Limb (tissue), 2 donors: Measurements from ENCODE around the gene SRPX.

ENCODE experiments used
- DNase-seq, 2 donors: peaks; one replicate each; pipeline ENCODE4 v3.0.0-alpha.2; 2016; ENCODE audit errors: extremely low spot score in 2 of 2

SRPX gene

GRCh38 chrX:38138900-38139299 is 81.8 kb downstream of the SRPX start:
- DNase-seq: no peak

- no peak for DNase-seq
These were observed 82.3 kb downstream of the SRPX start for GRCh38 chrX:38138157-38138891.

- DNase-seq: no peak
These were observed 91.3 kb downstream of the SRPX start for GRCh38 chrX:38129366-38129765.

GRCh38 chrX:38127961-38128360 is 92.7 kb downstream of the SRPX start:
- DNase-seq: no peak

GRCh38 chrX:38126179-38126578 is 94.5 kb downstream of the SRPX start:
- no peak for DNase-seq

GRCh38 chrX:38124000-38124399 is 96.7 kb downstream of the SRPX start:
- DNase-seq: no peak

- DNase-seq: peak in 1 of 2 donors; percentile 28
These were observed 103.2 kb downstream of the SRPX start for GRCh38 chrX:38117485-38117884.

GRCh38 chrX:38116706-38117105 is 104.0 kb downstream of the SRPX start:
- DNase-seq: no peak

- no peak for DNase-seq
These were observed 108.1 kb downstream of the SRPX start for GRCh38 chrX:38112566-38112965.

- DNase-seq: no peak
These were observed 109.5 kb downstream of the SRPX start for GRCh38 chrX:38111196-38111595.

- no peak for DNase-seq
These were observed 110.4 kb downstream of the SRPX start for GRCh38 chrX:38110231-38110630.

- no peak for DNase-seq
These were observed 111.4 kb downstream of the SRPX start for GRCh38 chrX:38109042-38109898.

GRCh38 chrX:38108364-38108763 is 112.3 kb downstream of the SRPX start:
- no peak for DNase-seq

- DNase-seq: no peak
These were observed 113.5 kb downstream of the SRPX start for GRCh38 chrX:38106991-38107655.

GRCh38 chrX:38105216-38105725 is 115.4 kb downstream of the SRPX start:
- no peak for DNase-seq

- DNase-seq: no peak
These were observed 116.5 kb downstream of the SRPX start for GRCh38 chrX:38103857-38104812.

GRCh38 chrX:38102875-38103274 is 117.8 kb downstream of the SRPX start:
- no peak for DNase-seq

GRCh38 chrX:38102240-38102639 is 118.4 kb downstream of the SRPX start:
- DNase-seq: no peak

GRCh38 chrX:38099688-38100087 is 121.0 kb downstream of the SRPX start:
- DNase-seq: no peak
